ENCODE measurements around the gene ACTG1.

ACTG1 gene

DNA sequence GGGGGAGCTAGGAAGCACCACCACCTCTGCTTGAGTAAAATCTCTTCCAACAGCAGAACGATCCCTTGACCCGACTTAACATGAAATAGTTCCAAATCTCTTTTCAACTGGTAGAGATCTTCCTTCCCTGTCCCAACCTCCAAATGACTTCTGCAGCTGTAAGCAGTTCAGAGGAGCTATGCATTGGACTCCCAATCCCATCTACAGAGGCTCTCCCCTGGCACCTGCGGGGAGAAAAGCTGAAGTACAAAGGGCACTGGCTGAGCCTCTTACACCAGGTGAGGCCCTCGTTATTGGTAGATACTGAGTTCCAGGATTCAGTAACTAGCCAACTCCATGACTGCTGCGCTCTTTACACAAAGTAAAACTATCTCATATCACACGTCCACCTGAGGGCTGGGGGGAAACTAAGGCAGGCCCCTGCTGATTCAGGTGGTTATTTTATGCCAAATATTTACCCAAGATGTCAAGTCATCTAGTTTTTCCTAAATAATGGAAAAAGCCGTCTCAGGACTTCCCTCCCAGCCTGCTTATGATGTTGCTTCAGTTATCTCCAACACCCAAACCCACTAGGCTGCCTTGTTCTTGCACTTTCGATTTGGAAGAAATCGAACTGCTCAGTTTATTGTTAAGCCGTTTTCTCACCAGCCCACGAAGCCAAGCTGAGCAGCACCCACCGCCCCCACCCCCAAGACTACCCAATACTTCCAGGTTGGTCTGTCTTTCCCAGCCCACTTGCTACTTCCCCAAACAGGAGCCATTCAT lies 3.2 kb downstream of the ACTG1 start:
- H3K9ac ChIP-seq (ENCODE audit: insufficient read length, low read depth) = peak overlapping the region; percentile 53
- no peak for DNase-seq (ENCODE audit: low read depth, low spot score)
- peaks cover 2% of the 10 kb centered on the region for H3K4me1 ChIP-seq (ENCODE audit: insufficient read depth, insufficient read length)
- peaks cover 37% of the 10 kb centered on the region for H3K36me3 ChIP-seq (ENCODE audit: insufficient read depth, insufficient read length, low read length)
- TF ChIP-seq ZNF274 (IDR thresholded peaks at IDR 0.05; ENCODE audit: low read depth, low read length) = no peak
- TF ChIP-seq SUZ12 (IDR thresholded peaks at IDR 0.05; ENCODE audit: extremely low read depth, insufficient read depth, insufficient read length) = no peak
- TF ChIP-seq YY1 (IDR thresholded peaks at IDR 0.05; ENCODE audit: insufficient read depth, insufficient read length) = no peak
- peak overlapping the region; percentile 99 for H3K4me3 ChIP-seq (ENCODE audit: insufficient read length, low read depth)
- no peaks in the 10 kb centered on the region for H3K27me3 ChIP-seq (ENCODE audit: insufficient read depth, insufficient read length)
- H3K9me3 ChIP-seq (ENCODE audit: insufficient read depth, low read length) = no peaks in the 10 kb centered on the region

DNA sequence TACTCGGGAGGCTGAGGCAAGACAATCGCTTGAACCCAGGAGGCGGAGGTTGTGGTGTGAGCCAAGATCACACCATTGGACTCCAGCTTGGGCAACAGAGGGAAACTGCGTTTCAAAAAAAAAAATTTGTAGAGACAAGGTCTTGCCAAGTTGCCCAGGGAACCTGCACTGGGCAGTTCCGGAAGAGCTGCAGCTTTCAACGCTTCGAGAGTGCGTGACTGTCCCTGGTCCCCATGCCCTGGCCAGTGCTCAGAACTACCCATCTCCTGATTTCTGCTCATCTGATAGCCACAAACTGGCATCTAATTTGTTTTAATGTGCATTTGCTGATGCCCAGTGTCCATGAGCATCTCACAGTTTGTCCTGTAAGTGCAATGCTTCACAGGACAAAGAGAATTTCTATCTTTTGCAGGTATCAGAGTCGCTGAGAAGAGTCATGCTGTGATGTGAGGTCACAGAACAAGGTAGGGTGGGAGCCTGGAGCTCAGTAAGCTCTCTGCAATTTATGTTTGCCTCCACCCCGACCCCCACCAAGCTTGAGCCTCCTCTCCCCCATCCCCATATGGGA lies 3.9 kb downstream of the ACTG1 start:
- H3K9me3 ChIP-seq (ENCODE audit: insufficient read depth, low read length) = no peaks in the 10 kb centered on the region
- TF ChIP-seq SUZ12 (IDR thresholded peaks at IDR 0.05; ENCODE audit: extremely low read depth, insufficient read depth, insufficient read length) (no peak), YY1 (IDR thresholded peaks at IDR 0.05; ENCODE audit: insufficient read depth, insufficient read length) (no peak), ZNF274 (IDR thresholded peaks at IDR 0.05; ENCODE audit: low read depth, low read length) (no peak)
- peak overlapping the region; percentile 99 for H3K4me3 ChIP-seq (ENCODE audit: insufficient read length, low read depth)
- DNase-seq (ENCODE audit: low read depth, low spot score) = no peak
- H3K9ac ChIP-seq (ENCODE audit: insufficient read length, low read depth) = no peak overlapping the region
- H3K4me1 ChIP-seq (ENCODE audit: insufficient read depth, insufficient read length) = peaks cover 2% of the 10 kb centered on the region
- peaks cover 37% of the 10 kb centered on the region for H3K36me3 ChIP-seq (ENCODE audit: insufficient read depth, insufficient read length, low read length)
- H3K27me3 ChIP-seq (ENCODE audit: insufficient read depth, insufficient read length) = no peaks in the 10 kb centered on the region

DNA sequence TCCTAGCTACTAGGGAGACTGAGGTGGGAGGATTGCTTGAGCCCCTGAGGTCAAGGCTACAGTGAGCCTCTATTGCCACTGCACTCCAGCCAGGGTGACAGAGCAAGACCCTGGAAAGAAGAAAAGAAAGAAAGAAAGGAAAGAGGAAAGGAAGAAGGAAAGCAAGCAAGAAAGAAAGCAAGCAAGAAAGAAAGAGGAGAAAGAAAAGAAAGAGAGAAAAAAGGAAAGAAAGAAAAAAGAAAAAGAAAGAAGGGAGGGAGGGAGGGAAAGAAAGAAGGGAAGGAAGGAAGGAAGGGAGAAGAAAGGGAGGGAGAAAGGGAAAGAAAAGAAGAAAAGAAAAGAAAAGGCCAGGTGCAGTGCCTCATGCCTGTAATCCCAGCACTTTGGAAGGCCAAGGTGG lies 9.0 kb downstream of the ACTG1 start:
- no peak for DNase-seq (ENCODE audit: low read depth, low spot score)
- TF ChIP-seq SUZ12 (IDR thresholded peaks at IDR 0.05; ENCODE audit: extremely low read depth, insufficient read depth, insufficient read length) (no peak), ZNF274 (IDR thresholded peaks at IDR 0.05; ENCODE audit: low read depth, low read length) (no peak), YY1 (IDR thresholded peaks at IDR 0.05; ENCODE audit: insufficient read depth, insufficient read length) (no peak)
- Histone ChIP-seq H3K4me1 (ENCODE audit: insufficient read depth, insufficient read length) (peaks cover 8% of the 10 kb centered on the region), H3K27me3 (ENCODE audit: insufficient read depth, insufficient read length) (no peaks in the 10 kb centered on the region), H3K9me3 (ENCODE audit: insufficient read depth, low read length) (no peaks in the 10 kb centered on the region), H3K9ac (ENCODE audit: insufficient read length, low read depth) (no peak overlapping the region), H3K36me3 (ENCODE audit: insufficient read depth, insufficient read length, low read length) (no peaks in the 10 kb centered on the region), H3K4me3 (ENCODE audit: insufficient read length, low read depth) (no peak overlapping the region)

DNA sequence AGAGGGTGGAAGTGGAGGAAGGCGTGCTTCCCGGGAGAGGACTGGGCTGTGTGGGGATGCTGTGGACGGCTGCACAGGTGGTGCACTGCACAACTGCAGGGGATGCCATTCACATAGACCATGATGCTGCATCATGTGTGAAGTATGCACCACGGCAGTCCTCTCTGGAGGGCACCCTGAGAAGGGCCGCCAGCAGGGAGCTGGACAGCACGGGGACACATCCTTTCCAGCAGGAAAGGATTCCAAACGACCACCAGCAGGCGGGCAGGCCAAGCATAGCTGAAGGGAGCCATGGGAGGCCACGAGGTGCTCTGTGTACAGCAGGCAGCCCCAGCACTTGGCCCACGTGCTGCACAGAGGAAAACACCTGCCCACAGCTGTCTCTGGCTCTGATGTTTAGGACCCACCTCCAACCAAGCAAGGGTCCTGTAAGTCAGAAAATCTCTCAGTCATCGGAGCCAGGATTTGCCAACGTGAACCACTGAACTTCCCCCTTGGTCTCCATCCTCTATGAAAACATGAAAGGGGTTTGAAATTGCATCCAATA lies 10.1 kb downstream of the ACTG1 start:
- no peak for DNase-seq (ENCODE audit: low read depth, low spot score)
- Histone ChIP-seq H3K9me3 (ENCODE audit: insufficient read depth, low read length) (no peaks in the 10 kb centered on the region), H3K9ac (ENCODE audit: insufficient read length, low read depth) (no peak overlapping the region), H3K4me1 (ENCODE audit: insufficient read depth, insufficient read length) (peaks cover 8% of the 10 kb centered on the region), H3K27me3 (ENCODE audit: insufficient read depth, insufficient read length) (no peaks in the 10 kb centered on the region), H3K4me3 (ENCODE audit: insufficient read length, low read depth) (no peak overlapping the region), H3K36me3 (ENCODE audit: insufficient read depth, insufficient read length, low read length) (no peaks in the 10 kb centered on the region)
- TF ChIP-seq ZNF274 (IDR thresholded peaks at IDR 0.05; ENCODE audit: low read depth, low read length) (no peak), SUZ12 (IDR thresholded peaks at IDR 0.05; ENCODE audit: extremely low read depth, insufficient read depth, insufficient read length) (no peak)

DNA sequence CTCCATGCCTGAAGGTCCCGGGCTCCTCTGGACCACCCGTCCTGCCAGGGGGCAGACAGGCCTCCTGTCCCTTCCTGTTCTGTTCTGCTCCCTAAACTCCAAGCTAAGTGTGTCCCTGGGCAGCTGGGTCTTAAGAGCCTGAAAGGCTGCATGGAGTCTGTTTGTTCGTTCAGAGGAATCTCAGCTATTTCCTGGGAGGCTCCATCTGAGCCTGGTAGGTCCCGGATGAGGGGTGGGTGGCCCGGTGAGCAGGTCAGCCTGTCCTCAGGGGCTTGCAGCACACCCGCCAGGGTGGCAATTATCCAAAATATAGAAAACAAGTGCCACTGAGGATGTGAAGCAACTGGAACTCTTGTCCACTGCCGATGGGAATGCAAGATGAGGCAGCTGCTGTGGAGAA lies 12.6 kb downstream of the ACTG1 start:
- Histone ChIP-seq H3K9ac (ENCODE audit: insufficient read length, low read depth) (no peak overlapping the region), H3K4me3 (ENCODE audit: insufficient read length, low read depth) (no peak overlapping the region), H3K4me1 (ENCODE audit: insufficient read depth, insufficient read length) (peaks cover 8% of the 10 kb centered on the region), H3K9me3 (ENCODE audit: insufficient read depth, low read length) (no peaks in the 10 kb centered on the region), H3K36me3 (ENCODE audit: insufficient read depth, insufficient read length, low read length) (no peaks in the 10 kb centered on the region), H3K27me3 (ENCODE audit: insufficient read depth, insufficient read length) (peaks cover 3% of the 10 kb centered on the region)
- TF ChIP-seq ZNF274 (IDR thresholded peaks at IDR 0.05; ENCODE audit: low read depth, low read length) (no peak), SUZ12 (IDR thresholded peaks at IDR 0.05; ENCODE audit: extremely low read depth, insufficient read depth, insufficient read length) (no peak), YY1 (IDR thresholded peaks at IDR 0.05; ENCODE audit: insufficient read depth, insufficient read length) (no peak)
- DNase-seq (ENCODE audit: low read depth, low spot score) = no peak

DNA sequence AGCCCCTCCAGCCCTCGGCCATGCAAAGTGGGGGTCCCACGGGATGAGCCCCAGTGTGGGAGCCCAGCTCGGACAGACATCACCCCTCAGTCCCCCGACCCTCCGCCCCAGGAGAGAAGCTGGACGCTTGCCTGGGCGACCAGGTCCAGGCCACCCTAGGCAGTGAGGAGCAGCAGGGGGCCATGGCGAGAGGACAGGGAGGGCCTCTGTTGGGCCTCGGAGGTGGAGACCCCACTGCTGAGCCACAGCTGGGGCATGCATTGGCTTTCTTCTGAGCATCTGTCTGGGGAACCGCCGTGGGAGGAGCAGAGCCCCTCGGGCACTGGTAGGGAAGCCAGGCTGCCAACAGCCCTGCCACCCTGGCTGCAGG lies 13.0 kb downstream of the ACTG1 start:
- no peak for DNase-seq (ENCODE audit: low read depth, low spot score)
- Histone ChIP-seq H3K9me3 (ENCODE audit: insufficient read depth, low read length) (no peaks in the 10 kb centered on the region), H3K4me3 (ENCODE audit: insufficient read length, low read depth) (no peak overlapping the region), H3K4me1 (ENCODE audit: insufficient read depth, insufficient read length) (peaks cover 8% of the 10 kb centered on the region), H3K36me3 (ENCODE audit: insufficient read depth, insufficient read length, low read length) (no peaks in the 10 kb centered on the region), H3K9ac (ENCODE audit: insufficient read length, low read depth) (peak overlapping the region; percentile 61), H3K27me3 (ENCODE audit: insufficient read depth, insufficient read length) (peaks cover 7% of the 10 kb centered on the region)
- TF ChIP-seq YY1 (IDR thresholded peaks at IDR 0.05; ENCODE audit: insufficient read depth, insufficient read length) (no peak), ZNF274 (IDR thresholded peaks at IDR 0.05; ENCODE audit: low read depth, low read length) (no peak), SUZ12 (IDR thresholded peaks at IDR 0.05; ENCODE audit: extremely low read depth, insufficient read depth, insufficient read length) (no peak)

DNA sequence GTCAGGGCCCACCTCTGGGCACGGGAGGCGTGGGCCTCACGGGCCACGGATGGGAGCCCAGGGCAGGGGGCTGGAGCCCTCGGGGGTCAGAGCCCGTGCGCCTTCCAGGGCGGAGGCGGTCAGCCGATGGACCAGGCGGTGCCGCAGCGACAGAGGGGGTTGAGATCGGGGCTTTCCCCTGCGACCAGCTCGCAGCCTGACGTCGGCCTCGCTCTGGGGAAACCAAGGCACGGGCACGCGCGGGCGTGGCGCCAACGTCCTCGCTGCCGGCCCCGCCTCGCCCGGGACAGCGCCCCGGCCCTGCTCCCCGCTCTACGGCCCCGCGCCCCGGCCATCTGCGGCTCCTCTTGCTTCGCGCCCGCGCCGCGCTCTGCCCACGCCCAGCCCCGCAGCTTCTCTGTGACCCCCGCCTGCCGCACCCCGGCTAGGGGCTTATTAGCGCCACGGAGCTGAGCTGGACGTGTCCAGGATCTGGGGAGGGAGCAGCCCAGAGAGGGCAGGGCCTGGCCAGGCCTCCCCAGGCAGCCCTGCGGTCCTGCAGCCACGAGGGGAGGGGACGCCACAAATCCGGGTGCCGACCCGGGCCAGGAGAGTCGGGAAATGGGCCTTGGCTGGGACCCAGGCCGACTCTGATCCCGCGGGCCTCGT lies 13.5 kb downstream of the ACTG1 start:
- no peaks in the 10 kb centered on the region for H3K36me3 ChIP-seq (ENCODE audit: insufficient read depth, insufficient read length, low read length)
- no peaks in the 10 kb centered on the region for H3K9me3 ChIP-seq (ENCODE audit: insufficient read depth, low read length)
- DNase-seq (ENCODE audit: low read depth, low spot score) = no peak
- TF ChIP-seq ZNF274 (IDR thresholded peaks at IDR 0.05; ENCODE audit: low read depth, low read length) = no peak
- TF ChIP-seq SUZ12 (IDR thresholded peaks at IDR 0.05; ENCODE audit: extremely low read depth, insufficient read depth, insufficient read length) = no peak
- TF ChIP-seq YY1 (IDR thresholded peaks at IDR 0.05; ENCODE audit: insufficient read depth, insufficient read length) = no peak
- no peak overlapping the region for H3K4me3 ChIP-seq (ENCODE audit: insufficient read length, low read depth)
- H3K4me1 ChIP-seq (ENCODE audit: insufficient read depth, insufficient read length) = peaks cover 8% of the 10 kb centered on the region
- peak overlapping the region; percentile 61 for H3K9ac ChIP-seq (ENCODE audit: insufficient read length, low read depth)
- H3K27me3 ChIP-seq (ENCODE audit: insufficient read depth, insufficient read length) = peaks cover 7% of the 10 kb centered on the region

Data from NT2/D1 (cell line).